Measurements from ENCODE around the gene PHF20.
"Not testable (repeated sequence)": the region's sequence is repeated elsewhere in the genome, so short reads cannot be mapped to it uniquely, and the experiment has no call there.

The PHF20 gene

DNA sequence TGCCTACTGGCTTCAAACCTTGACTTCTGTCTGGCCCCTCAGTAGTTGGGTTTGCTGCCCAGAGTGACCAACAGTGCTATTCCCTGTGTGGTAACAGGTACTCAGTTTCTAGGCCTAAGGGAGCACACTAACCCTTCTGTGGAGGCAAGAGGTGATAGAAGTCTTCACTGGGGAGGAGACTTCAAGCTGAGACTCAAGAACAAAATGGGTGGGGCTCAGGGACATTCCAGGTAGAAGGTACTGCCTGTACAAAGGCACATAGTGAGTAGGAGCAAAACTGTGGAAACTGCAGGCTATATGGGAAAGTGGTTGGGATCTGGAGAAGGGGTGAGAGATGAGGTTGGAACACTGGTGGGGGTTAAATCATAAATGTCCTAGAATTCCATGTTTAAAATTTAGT is 184.8 kb downstream of the PHF20 start:
- Histone ChIP-seq H3K4me2 (ENCODE audit: low read length) (no peak overlapping the region), H3K36me3 (ENCODE audit: control insufficient read depth, insufficient read depth, low read length) (no peaks in the 10 kb centered on the region), H3K79me2 (no peaks in the 10 kb centered on the region), H3K27me3 (ENCODE audit: control insufficient read depth, insufficient read depth, low read length) (no peaks in the 10 kb centered on the region), H3K27ac (no peak overlapping the region), H3K9me3 (ENCODE audit: control insufficient read depth, low read length) (no peaks in the 10 kb centered on the region), H3K9ac (no peak overlapping the region), H2AFZ (no peak overlapping the region), H3K4me3 (ENCODE audit: low read depth, low read length) (no peak overlapping the region), H3K4me1 (peaks cover 10% of the 10 kb centered on the region)
- TF ChIP-seq CTCF (IDR thresholded peaks at IDR 0.05): no peak

- H3K27me3 ChIP-seq (ENCODE audit: control insufficient read depth, insufficient read depth, low read length): not testable (repeated sequence)
Measured at GRCh38 chr20:35959291-35959690, 187.5 kb downstream of the PHF20 start.

GRCh38 chr20:35963878-35964277 is 192.1 kb downstream of the PHF20 start:
- TF ChIP-seq CTCF (IDR thresholded peaks at IDR 0.05): no peak
- Histone ChIP-seq H3K27me3 (ENCODE audit: control insufficient read depth, insufficient read depth, low read length) (no peaks in the 10 kb centered on the region), H3K9ac (no peak overlapping the region), H2AFZ (no peak overlapping the region), H3K4me3 (ENCODE audit: low read depth, low read length) (no peak overlapping the region), H3K79me2 (no peaks in the 10 kb centered on the region), H3K36me3 (ENCODE audit: control insufficient read depth, insufficient read depth, low read length) (no peaks in the 10 kb centered on the region), H3K4me1 (no peaks in the 10 kb centered on the region), H3K9me3 (ENCODE audit: control insufficient read depth, low read length) (no peaks in the 10 kb centered on the region), H3K4me2 (ENCODE audit: low read length) (no peak overlapping the region), H3K27ac (no peak overlapping the region)

More at GRCh38 chr20:35959291-35959690, 187.5 kb downstream of the PHF20 start:
- not testable (repeated sequence) for H3K36me3 ChIP-seq (ENCODE audit: control insufficient read depth, insufficient read depth, low read length); H3K4me2 ChIP-seq (ENCODE audit: low read length); H3K4me3 ChIP-seq (ENCODE audit: low read depth, low read length); H3K9ac ChIP-seq; H3K27ac ChIP-seq; H3K4me1 ChIP-seq; H3K79me2 ChIP-seq; H2AFZ ChIP-seq; H3K9me3 ChIP-seq (ENCODE audit: control insufficient read depth, low read length)

DNA sequence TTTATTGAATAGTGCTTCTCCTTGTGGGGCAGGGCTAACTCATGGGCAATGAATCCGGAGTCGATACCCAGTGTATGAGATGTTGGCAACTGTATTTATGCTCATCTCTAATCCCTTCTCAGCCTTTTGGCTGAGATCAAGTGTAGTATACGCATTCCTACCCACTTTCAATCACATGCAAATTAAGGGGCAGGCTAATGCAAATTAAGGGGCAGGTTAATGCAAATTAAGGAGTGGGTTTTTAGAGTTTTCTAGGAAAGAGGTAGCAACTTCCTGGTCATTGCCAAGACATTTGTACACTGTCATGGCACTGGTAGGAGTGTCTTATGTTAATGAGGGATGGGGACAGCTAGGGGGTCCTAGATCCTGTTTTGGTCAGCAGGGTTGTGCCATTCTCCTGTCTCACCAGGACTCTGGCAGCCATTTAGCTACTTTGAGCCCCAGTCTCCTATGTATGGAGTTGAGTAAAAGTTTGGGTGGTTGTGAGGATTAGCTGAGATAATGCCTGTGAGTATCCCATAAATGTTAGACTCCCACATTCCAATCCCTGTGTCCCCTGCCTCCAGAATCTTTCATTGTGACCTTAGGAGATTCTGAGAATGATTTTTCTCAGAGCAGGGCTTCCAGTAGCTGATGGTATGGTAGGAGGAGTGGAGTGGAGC is 196.3 kb downstream of the PHF20 start, which contains the start of gene CNBD2:
TSS of gene CNBD2 (plus strand) at position 612 of the 662 bp plus-strand sequence. CDS start 173 bp downstream, outside the sequence.
- H3K4me2 ChIP-seq (ENCODE audit: low read length): no peak within 1 kb of the TSS
- TF ChIP-seq CTCF (IDR thresholded peaks at IDR 0.05): no peak
- no peak within 1 kb of the TSS for H3K9ac ChIP-seq
- H3K36me3 ChIP-seq (ENCODE audit: control insufficient read depth, insufficient read depth, low read length): no peaks in the 10 kb centered on the region
- no peak within 1 kb of the TSS for H3K27ac ChIP-seq
- no peak within 1 kb of the TSS for H3K4me3 ChIP-seq (ENCODE audit: low read depth, low read length)
- H3K4me1 ChIP-seq: no peaks in the 10 kb centered on the region
- H2AFZ ChIP-seq: no peak within 1 kb of the TSS
- no peaks in the 10 kb centered on the region for H3K27me3 ChIP-seq (ENCODE audit: control insufficient read depth, insufficient read depth, low read length)
- no peaks in the 10 kb centered on the region for H3K9me3 ChIP-seq (ENCODE audit: control insufficient read depth, low read length)
- H3K79me2 ChIP-seq: no peaks in the 10 kb centered on the region

- no peaks in the 10 kb centered on the region for H3K27me3 ChIP-seq (ENCODE audit: control insufficient read depth, insufficient read depth, low read length)
- H3K79me2 ChIP-seq: no peaks in the 10 kb centered on the region
- H2AFZ ChIP-seq: no peak overlapping the region
- no peak overlapping the region for H3K4me2 ChIP-seq (ENCODE audit: low read length)
- no peak overlapping the region for H3K9ac ChIP-seq
- no peaks in the 10 kb centered on the region for H3K9me3 ChIP-seq (ENCODE audit: control insufficient read depth, low read length)
- no peak overlapping the region for H3K4me3 ChIP-seq (ENCODE audit: low read depth, low read length)
- H3K4me1 ChIP-seq: no peaks in the 10 kb centered on the region
- no peak for TF ChIP-seq CTCF (IDR thresholded peaks at IDR 0.05)
- no peak overlapping the region for H3K27ac ChIP-seq
- H3K36me3 ChIP-seq (ENCODE audit: control insufficient read depth, insufficient read depth, low read length): no peaks in the 10 kb centered on the region
Measured at GRCh38 chr20:35968930-35969329, 197.1 kb downstream of the PHF20 start.
